GM21529 (cell line): Measurements from ENCODE around the gene RDH11.

Experiments used
- ATAC-seq: cut with Tn5 transposase; IDR thresholded peaks from one replicate; pipeline ENCODE4 v1.9.1; 2021; ENCODE audit not compliant: unreplicated experiment

RDH11 gene

GRCh38 chr14:67650694-67651093 lies 44.9 kb downstream of the RDH11 start:
- ATAC-seq: no peak

GRCh38 chr14:67650151-67650550 lies 45.4 kb downstream of the RDH11 start:
- ATAC-seq: no peak

- ATAC-seq: no peak
Observed at GRCh38 chr14:67646131-67646530, 49.4 kb downstream of the RDH11 start.

GRCh38 chr14:67645414-67645813 lies 50.1 kb downstream of the RDH11 start:
- no peak for ATAC-seq

- no peak for ATAC-seq
Observed at GRCh38 chr14:67644428-67644827, 51.1 kb downstream of the RDH11 start.

- ATAC-seq: no peak
Observed at GRCh38 chr14:67643713-67644112, 51.9 kb downstream of the RDH11 start.

- no peak for ATAC-seq
Observed at GRCh38 chr14:67641902-67642749, 53.4 kb downstream of the RDH11 start.

GRCh38 chr14:67641480-67641879 lies 54.1 kb downstream of the RDH11 start:
- ATAC-seq: no peak

- ATAC-seq: no peak
Observed at GRCh38 chr14:67638642-67639041, 56.9 kb downstream of the RDH11 start.

GRCh38 chr14:67636361-67636919 lies 59.1 kb downstream of the RDH11 start:
- no peak for ATAC-seq

- no peak for ATAC-seq
Observed at GRCh38 chr14:67633451-67634147, 62.0 kb downstream of the RDH11 start.

GRCh38 chr14:67630938-67631337 lies 64.6 kb downstream of the RDH11 start:
- ATAC-seq: no peak

GRCh38 chr14:67630186-67630585 lies 65.4 kb downstream of the RDH11 start:
- ATAC-seq: no peak

- ATAC-seq: no peak
Observed at GRCh38 chr14:67627519-67627918, 68.0 kb downstream of the RDH11 start.
